GM12865 (cell line): Measurements from ENCODE around the gene POC1A.
"Not testable (repeated sequence)": the region's sequence is repeated elsewhere in the genome, so short reads cannot be mapped to it uniquely, and the experiment has no call there.

Experiments
- DNase-seq: peaks from one replicate; pipeline ENCODE4 v3.0.0; 2010; ENCODE audit warnings: low read depth
- H3K4me3 ChIP-seq: 2 replicates; pipeline ENCODE4 v1.5.1; 2011; ENCODE audit warnings: mild to moderate bottlenecking, low read depth, low read length, control low read depth
- TF ChIP-seq, protein P1 (sequence below): IDR thresholded peaks from 2 replicates; pipeline ENCODE4 v1.5.1; 2011; ENCODE audit warnings: low read length, control low read depth, low read depth, inconsistent platforms; ENCODE audit not compliant: insufficient read depth; ENCODE audit errors: missing control alignments

POC1A gene

DNA sequence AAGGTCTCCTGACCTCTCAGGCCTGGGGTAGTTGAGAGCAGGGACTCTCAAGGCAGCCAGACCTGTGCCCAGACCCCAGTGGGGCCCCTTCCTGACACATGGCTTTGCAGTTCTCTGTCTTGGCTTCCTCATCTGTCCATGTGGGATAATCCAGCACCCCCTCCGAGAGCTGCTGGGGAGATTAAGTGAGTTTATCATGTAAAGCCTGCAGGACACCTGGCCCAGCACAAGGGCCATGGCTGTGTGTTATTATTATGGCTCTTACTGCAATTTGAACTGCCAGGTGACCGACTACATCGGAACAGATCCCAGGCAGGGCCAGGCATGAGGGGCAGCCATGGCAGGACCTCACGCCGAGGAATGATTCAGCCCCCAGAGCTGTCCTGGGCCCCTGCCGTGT, 110.5 kb downstream of the POC1A start:
- TF ChIP-seq, protein P1, sequence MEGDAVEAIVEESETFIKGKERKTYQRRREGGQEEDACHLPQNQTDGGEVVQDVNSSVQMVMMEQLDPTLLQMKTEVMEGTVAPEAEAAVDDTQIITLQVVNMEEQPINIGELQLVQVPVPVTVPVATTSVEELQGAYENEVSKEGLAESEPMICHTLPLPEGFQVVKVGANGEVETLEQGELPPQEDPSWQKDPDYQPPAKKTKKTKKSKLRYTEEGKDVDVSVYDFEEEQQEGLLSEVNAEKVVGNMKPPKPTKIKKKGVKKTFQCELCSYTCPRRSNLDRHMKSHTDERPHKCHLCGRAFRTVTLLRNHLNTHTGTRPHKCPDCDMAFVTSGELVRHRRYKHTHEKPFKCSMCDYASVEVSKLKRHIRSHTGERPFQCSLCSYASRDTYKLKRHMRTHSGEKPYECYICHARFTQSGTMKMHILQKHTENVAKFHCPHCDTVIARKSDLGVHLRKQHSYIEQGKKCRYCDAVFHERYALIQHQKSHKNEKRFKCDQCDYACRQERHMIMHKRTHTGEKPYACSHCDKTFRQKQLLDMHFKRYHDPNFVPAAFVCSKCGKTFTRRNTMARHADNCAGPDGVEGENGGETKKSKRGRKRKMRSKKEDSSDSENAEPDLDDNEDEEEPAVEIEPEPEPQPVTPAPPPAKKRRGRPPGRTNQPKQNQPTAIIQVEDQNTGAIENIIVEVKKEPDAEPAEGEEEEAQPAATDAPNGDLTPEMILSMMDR = no peak
- no peak overlapping the region for H3K4me3 ChIP-seq
- no peak for DNase-seq

DNA sequence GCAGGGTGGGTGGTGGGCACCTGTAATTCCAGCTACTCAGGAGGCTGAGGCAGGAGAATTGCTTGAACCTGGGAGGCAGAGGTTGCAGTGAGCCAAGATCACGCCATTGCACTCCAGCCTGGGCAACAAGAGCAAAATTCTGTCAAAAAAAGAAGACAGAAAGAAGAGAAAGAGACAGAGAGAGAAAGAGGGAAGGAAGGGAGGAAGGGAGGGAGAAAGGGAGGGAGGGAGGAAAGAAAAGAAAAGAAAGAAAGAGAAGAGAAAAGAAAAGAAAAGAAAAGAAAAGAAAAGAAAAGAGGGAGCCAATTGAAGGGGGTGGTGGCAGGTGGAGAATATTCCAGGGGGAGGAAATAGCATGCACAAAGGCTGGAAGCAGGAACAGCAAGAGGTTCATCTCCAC, 111.2 kb downstream of the POC1A start:
- H3K4me3 ChIP-seq, DNase-seq: not testable (repeated sequence)

DNA sequence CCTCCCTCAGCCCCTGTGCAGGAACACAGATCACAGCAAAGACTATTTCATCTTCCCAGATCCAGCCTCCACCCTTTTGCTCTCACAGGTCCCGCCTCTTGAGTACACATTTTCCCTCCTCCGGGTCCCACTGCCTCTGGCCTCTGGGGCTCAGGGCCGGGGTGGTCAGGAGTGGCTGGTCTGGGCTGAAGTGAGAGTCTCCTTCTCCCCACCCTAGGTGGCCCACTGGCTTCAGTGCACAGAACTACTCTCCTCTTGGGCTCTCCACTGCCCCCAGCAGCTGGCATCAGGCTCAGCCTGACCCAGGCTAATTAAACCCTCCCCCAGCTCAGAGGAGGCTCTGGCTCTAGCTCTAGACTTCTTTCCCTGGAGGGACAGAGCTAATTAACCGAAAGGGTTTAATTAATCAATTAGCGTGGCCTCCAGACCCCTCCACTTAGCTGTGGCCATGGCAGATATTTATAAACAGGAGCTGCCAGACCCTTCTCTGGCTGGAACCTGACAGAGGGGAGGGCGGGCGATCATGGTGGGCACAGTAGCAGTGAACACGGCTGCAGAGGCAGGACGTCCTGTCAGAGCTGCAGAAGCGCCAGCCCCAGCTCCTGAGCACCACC, 113.0 kb downstream of the POC1A start:
- H3K4me3 ChIP-seq = no peak overlapping the region
- TF ChIP-seq, protein P1 = no peak
- no peak for DNase-seq

DNA sequence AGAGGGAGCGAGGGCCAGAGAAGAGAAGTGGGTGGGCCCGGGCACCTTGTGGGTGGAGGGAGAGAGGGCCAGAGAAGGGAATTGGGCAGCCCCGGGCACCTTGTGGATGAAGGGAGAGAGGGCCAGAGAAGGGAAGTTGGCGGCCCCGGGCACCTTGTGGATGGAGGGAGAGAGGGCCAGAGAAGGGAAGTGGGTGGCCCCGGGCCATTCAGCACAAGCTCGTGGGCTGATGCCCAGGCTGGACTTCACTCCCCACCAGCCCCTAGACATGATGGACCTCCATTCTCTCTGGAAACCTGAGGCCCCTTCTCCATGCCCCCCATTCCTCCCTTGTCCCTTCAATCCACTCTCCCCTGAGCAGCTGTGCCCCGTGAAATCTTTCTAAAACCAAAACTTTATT, 113.6 kb downstream of the POC1A start:
- TF ChIP-seq, protein P1 = no peak
- no peak for DNase-seq
- H3K4me3 ChIP-seq = no peak overlapping the region

DNA sequence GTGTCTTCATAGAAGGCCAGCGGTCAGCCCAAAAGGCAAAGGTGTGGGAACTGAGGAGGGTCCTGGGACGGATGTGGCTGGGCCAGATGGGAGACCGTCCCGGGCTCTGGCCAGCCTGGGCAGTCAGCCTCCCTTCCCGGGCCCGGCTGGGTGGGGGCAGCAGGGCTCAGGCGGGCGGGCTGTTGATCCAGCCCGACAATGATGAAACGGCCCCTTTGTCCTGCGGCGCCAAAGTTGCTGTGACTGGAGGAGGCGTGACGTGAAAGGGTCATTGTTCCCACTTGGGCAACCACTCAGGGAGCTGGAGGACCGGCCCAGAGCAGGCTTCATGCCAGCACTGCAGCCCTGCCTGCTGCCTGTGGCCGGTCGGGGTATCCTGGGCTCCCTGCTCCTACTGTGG, 114.4 kb downstream of the POC1A start:
- TF ChIP-seq, protein P1 = no peak
- no peak overlapping the region for H3K4me3 ChIP-seq
- DNase-seq = no peak

DNA sequence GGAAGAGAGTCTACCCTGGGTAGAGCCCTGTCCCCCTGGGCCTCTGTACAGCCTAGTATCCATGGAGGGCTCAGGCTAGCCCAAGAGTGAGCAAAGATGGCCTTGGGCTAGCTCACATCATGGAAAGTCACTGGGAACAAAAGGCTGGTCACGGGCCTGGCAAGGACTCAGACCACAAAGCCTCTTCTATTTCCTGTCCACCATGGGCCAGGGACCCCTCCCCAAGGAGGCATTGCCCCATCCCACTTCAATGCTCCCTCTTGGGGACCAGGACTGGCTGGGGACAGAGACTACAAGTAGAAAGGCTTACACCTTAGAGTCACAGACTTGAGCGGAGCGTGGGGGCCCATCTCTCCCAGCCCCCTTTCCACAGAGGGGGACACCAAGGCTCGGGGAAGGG, 114.8 kb downstream of the POC1A start:
- H3K4me3 ChIP-seq = no peak overlapping the region
- no peak for DNase-seq
- TF ChIP-seq, protein P1 = no peak

DNA sequence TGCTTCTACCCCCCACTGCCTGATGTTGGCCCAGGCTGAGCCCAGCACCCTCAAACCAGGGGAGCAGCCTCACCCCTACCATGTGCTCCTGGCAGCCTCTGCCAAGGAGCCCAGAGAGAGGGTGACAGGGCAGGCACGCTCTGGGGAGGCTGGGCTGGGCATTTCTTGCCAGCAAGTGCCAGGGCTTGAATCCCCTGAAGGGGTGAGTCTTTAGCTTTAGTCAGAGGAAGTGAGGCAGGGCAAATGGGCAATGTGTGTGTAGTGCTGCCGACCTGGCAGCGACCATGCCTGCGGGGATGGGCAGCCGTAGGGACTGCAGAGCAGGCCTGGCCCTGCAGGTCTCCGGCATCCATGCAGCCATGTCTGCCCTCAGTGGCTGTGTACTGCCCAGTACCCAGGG, 116.0 kb downstream of the POC1A start:
- H3K4me3 ChIP-seq = no peak overlapping the region
- TF ChIP-seq, protein P1 = no peak
- no peak for DNase-seq
